ENCODE measurements around the gene ASMTL. TPM values are rescaled to one million over a fixed set of nuclear protein-coding genes. Genes with fewer than 3 reads are reported as not detected.
"Not testable (repeated sequence)": the region's sequence is repeated elsewhere in the genome, so short reads cannot be mapped to it uniquely, and the experiment has no call there.

The ASMTL gene
- total RNA-seq, 1 donor from 2014 or later: 13.5 TPM

DNA sequence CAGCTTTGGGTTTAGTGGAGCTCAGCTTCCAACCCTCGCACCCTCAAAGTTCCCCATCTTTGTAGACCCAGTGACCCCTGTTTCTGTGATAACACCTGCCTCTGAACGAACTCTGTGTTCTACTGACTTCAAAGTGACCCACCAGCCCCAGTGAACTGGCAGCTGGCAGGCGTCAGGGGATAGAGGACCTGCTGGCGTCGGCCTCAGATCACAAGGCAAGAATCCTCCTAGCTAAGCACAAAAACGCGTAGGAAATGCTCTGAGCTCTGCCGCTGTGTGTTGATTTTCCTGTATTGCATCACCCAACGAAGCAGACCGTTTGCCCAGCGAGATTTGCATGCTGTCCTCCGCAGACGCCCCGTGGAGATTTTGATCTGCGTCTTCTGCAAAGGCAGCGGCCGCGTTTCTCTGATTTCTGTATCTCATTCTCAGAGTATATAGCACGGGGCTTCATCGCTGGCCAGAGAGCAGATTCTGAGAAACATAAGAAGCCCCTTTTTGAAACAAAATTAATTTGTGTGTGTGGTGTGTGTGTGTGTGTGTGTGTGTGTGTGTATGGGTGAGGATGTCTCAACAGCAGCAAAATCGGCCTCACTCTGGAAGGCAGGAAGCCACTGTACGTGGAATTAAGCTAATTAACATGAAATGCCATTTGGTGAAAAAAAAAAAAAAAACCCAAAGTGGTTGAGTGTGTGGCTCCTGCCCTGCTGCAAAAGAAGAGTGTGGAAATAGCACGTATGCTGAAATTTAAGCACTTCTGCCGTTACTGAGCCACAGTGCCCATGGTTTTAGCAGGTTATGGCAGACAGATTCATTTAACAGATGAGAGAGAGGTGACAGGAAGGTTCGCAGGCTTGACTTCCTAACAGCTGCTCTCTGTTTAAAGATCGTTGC lies 29.2 kb upstream of the ASMTL start:
- peak; percentile 74 for DNase-seq (ENCODE audit: low spot score)

DNA sequence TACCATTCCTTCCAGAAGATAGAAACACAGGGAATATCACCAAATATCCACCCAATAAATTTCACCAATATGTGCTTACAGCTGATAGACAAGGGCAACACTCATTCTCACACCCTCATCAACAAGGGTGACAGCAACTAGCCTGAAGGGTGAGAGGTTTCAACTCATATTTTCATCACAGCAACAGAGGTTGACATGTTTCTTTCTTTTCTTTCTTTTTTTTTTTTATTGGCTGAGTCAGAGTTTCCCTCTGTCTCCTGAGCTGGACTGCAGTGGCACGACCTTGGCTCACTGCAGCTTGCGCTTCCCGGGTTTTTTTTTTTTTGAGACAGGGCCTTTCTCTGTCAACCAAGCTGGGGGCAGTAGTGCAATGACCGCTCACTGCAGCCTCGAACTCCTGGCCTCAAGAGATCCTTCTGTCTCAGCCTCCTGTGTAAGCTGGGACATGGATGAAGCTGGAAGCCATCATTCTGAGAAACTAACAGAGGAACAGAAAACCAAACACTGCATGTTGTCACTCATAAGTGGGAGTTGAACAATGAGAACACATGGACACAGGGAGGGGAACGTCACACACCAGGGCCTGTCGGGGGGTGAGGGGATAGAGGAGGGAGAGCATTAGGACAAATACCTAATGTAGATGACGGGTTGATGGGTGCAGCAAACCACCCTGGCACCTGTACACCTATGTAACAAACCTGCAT lies 27.5 kb upstream of the ASMTL start:
- DNase-seq (ENCODE audit: low spot score): no peak

DNA sequence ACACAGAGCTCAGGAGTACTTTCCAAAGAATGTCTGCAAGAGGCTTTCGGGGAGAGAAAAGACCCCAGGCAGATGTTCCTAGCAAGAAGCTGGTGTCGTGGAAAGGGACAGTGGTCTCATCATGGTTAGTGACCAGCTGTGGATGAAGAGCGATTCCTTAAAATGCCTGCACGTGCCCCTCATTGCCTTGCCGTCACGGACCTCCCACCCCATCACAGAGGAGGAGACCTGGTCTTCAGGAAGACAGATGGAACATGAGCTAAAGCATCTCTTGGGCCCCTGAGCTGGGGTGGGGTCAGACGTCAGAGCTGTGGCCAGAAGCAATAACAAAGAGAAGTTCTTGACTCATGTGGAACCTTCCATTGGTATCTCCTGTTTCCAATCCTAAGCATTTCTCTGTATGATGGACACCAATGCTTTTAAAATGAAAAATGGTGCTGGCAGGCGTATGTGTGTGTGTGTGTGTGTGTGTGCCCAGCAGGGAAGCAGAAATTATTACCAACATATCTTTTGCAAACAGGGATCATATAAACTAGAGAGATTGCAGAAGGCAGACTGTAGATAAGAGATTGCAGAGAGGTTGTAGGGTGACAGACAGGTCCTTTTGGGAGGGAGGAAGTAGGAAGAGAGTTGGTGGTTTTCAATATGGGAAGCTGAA lies 25.2 kb upstream of the ASMTL start:
- DNase-seq (ENCODE audit: low spot score): no peak

DNA sequence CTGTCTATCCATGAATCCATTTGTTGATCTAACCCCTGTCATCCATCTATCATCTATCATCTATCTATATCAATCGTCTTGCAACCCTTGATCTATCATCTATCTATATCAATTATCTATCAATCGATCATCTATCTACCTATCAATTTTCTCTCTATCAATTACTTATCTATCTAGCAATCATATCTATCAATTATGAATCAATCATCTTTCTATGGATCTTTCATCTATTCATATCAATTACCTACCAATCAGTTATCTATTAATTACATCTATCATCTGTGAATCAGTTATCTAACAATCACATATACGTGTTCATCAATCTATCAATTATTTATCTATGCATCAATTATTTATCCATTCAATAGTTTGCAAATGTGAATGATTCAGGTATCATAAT lies 24.5 kb upstream of the ASMTL start:
- DNase-seq (ENCODE audit: low spot score): no peak

DNA sequence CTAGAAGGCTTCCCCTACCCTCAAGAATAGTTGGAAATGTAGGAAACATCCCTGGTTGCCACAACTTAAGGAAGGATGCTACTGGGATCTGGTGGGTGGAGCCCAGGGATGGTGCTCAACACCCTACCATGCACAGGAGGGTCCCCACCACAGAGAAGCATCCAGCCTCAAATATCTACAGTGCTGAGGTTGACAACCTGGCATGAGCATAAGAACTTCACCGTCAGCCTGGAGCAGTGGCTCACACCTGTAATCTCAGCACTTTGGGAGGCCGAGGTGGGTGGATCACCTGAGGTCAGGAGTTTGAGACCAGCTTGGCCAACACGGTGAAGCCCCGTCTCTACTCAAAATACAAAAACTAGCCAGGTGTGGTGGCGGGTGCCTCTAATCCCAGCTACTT lies 24.0 kb upstream of the ASMTL start:
- DNase-seq (ENCODE audit: low spot score): no peak

DNA sequence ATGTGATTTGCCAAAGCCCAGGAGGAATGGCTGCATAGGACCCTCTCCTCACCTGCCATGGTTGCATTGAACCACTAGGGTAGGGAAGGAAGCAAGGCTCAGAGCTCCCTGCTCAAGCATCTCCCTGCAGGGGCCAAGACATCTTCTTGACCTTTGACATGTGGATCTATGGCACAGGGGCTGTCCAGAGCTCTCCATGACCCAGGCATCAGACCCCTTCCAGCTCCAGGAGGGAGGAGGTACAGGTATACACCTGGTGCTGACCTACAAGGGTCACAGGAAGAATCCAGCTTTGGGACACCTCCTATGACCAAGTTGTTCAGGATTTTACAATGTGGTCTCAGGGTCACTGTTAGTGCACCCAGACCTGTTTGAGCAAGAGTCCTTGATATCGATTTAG lies 23.2 kb upstream of the ASMTL start:
- no peak for DNase-seq (ENCODE audit: low spot score)

DNA sequence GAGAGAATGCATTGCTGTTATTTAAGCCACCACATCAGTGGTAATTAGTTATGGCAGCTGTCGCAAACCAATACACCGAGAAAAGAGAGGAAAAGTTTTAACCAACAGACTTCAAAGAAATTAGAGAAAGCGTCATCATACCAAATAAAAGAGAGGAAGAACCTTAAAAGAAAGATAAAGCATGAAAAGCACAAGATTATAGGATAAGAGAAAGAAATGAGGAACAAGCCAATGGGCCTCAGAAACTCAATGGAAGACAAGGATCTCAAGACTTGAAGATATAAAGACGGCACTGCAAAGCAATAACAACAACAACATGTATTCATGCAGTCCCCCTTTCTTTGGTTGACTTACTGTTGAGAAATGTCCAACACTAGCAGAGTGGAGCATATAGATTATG lies 22.8 kb upstream of the ASMTL start:
- no peak for DNase-seq (ENCODE audit: low spot score)

GRCh38 chrX:1474593-1474992 lies 21.9 kb upstream of the ASMTL start:
- DNase-seq (ENCODE audit: low spot score): not testable (repeated sequence)

- no peak for DNase-seq (ENCODE audit: low spot score)
Observed at GRCh38 chrX:1472975-1473374, 20.3 kb upstream of the ASMTL start.

DNA sequence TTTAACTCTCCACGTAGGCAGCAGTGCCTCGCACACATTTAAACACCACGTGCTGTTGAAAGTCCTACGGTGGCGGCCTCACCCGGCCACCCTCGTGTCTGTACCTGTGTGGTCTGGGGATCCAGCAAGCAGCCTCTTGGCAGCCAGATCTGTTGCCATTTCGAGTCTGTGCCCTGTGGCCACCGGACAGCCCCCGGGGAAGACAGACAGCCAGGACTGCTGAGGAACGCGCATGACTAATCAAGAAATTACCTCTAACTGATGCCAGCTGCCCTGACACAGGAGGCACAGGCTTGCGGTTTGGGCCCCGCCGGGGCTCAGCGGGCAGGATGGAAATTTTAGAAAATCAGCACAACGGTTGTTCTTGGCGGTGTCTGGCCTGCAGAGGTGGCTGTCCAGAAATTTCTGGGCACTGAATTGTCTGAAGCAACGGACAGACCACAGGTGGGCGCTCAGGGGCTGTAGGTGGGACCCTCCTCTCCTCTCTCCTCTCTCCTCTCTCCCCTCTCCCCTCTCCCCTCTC lies 15.6 kb upstream of the ASMTL start:
- DNase-seq (ENCODE audit: low spot score): no peak

DNA sequence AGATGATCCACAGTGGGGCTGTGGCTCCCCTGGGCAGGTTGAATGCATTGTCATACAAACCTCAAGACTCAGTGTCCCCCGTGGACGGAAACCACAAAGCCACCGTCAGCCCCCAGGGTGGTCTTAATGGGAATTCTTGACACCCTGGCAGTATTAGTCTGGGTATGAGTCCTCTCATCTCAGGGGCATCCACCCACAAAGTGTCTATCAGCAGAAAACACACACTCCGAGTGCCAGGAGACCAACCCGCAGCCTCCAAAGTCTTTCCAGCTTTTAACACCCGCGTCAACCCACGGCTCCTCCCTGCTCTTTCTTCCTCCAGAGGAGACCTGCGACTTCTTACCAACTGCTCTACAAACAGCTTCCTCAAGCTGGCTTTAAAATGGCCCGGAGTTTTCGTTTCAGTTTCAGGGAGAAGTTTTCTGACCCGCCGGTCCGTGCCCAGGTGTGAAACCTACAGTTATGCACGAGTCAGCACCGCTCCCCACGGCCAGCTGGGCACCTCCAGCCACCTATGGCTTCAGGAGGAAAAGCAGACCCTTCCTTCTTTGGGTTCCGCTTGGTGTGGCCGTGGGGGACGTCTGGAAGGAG lies 14.4 kb upstream of the ASMTL start:
- no peak for DNase-seq (ENCODE audit: low spot score)

DNA sequence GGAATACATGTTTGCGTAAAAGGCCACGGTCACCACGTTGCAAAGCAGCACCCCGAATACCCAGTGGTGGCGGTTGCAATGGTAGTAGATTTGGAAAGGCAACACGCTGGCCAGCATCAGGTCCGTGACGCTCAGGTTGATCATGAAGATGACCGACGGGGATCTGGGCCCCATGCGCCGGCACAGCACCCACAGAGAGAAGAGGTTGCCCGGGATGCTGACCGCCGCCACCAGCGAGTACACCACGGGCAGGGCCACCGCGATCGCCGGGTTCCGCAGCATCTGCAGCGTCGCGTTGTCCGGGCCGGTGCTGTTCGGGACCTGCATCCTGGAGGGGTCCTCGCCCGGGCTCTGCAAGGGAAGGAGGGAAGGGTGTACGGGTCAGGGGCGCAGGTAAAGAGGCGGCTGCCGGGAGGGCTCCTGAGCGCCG lies 13.5 kb upstream of the ASMTL start:
- DNase-seq (ENCODE audit: low spot score): no peak

GRCh38 chrX:1465286-1466231 lies 12.8 kb upstream of the ASMTL start:
- DNase-seq (ENCODE audit: low spot score): no peak

DNA sequence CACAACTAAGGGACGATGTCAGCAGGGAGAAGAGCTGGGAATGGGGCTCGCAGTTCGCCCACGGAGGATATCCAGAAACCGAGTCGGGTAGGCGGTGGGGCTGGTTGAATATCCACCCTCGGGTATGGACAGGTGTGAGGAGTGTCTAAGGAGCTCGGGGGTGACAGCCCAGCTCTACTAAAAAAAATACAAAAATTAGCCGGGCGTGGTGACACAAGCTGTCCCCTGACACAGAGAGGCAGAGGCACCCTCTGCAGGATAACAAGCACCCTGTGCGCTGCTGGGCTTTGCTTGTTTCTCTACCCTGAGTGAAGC lies 12.2 kb upstream of the ASMTL start:
- no peak for DNase-seq (ENCODE audit: low spot score)

DNA sequence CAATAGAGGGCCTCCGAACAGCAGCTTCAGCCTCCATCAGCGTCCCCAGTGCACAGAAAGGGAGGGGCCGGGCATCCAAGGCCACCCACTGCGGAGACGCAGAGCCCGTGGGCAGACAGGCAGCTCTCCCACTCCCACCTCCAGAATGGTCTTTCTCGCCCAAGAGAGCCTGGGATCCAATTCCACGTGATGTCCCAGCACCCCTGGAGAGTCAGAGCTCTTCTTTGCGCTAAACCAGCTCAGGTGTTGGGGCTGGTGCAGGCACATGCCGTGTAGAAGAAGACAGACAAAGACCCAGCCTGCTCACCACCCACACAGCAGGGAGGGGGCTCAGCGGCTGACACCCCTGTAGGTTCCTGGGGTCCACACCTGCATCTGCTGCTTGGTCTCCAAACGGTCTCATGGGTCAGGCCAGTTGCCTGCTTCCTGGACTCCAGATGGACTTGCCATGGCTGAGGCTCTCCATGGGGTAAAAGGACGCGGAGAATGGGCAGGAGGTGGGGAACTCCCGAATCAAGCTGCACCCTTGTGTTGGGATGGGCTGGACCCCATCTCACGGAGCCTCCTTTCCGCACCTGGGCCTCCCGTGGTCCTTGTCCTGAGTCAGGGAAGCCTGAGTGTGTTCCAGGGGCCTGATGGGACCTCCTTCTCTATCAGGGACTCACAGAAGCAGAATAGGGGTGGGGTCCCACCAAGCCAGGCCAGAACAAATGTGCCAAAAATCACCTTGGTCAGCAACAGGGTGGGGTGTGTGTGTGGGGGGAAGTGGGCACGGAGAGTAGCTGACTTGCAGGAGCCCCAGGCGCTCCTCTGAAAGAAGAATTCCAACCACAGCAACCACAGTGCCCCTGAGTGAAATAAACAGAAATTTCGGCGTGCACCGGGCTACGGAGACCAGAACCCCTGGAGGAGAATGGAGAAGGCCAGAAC lies 11.6 kb upstream of the ASMTL start:
- no peak for DNase-seq (ENCODE audit: low spot score)

- no peak for DNase-seq (ENCODE audit: low spot score)
Observed at GRCh38 chrX:1463581-1463980, 10.9 kb upstream of the ASMTL start.

GRCh38 chrX:1462596-1463251 lies 10.0 kb upstream of the ASMTL start:
- peak; percentile 54 for DNase-seq (ENCODE audit: low spot score)

GRCh38 chrX:1462110-1462509 lies 9.4 kb upstream of the ASMTL start:
- DNase-seq (ENCODE audit: low spot score): no peak

DNA sequence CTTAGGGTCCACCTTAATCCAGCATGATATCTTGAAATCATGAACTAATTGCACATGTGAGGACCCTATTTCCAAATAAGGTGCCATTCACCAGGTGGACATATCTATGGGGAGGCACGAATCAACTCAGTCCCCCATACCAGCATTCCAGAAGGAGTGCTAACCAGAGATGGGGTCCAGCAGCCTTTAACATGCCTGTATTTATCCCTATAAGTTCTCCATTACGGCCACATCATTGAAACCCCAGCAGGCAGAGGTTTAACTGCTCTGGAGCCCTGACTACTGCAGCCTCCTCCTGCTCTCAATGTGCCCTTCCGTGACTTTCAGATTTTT lies 3.2 kb upstream of the ASMTL start:
- no peak for DNase-seq (ENCODE audit: low spot score)
